ENCODE measurements around the gene CDK17.

GRCh38 chr12:96238336-96239047 lies 161.7 kb downstream of the CDK17 start:
- no peak for TF ChIP-seq POLR2A (IDR thresholded peaks at IDR 0.05)
- TF ChIP-seq, protein P1, sequence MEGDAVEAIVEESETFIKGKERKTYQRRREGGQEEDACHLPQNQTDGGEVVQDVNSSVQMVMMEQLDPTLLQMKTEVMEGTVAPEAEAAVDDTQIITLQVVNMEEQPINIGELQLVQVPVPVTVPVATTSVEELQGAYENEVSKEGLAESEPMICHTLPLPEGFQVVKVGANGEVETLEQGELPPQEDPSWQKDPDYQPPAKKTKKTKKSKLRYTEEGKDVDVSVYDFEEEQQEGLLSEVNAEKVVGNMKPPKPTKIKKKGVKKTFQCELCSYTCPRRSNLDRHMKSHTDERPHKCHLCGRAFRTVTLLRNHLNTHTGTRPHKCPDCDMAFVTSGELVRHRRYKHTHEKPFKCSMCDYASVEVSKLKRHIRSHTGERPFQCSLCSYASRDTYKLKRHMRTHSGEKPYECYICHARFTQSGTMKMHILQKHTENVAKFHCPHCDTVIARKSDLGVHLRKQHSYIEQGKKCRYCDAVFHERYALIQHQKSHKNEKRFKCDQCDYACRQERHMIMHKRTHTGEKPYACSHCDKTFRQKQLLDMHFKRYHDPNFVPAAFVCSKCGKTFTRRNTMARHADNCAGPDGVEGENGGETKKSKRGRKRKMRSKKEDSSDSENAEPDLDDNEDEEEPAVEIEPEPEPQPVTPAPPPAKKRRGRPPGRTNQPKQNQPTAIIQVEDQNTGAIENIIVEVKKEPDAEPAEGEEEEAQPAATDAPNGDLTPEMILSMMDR (IDR thresholded peaks at IDR 0.05), result no peak
- TF ChIP-seq EP300 (IDR thresholded peaks at IDR 0.05), result no peak
